ENCODE results near the gene ECM1. TPM values are rescaled to one million over a fixed set of nuclear protein-coding genes. Genes with fewer than 3 reads are reported as not detected.

The ECM1 gene
- total and polyA plus RNA-seq, 2 of the 8 experiments (the other 6 are each of a cell fraction or from before 2014, with no cell fraction given) = 0.95 to 0.98 TPM

GRCh38 chr1:150548632-150549495, 41.0 kb downstream of the ECM1 start, which contains the start of gene ADAMTSL4:
Gene ADAMTSL4, plus strand, starts transcription at chr1:150549408. Its CDS starts 2,881 bp downstream, at chr1:150552289.
- FAIRE-seq (no peak), DNase-seq (ENCODE audit: low read depth in 1 of 2, low spot score in 2 of 2) (no peak)
- ChIA-PET POLR2A (ENCODE audit: partially characterized antibody) (interaction anchor here (0.7 to 43.7 kb wide), 9 partner anchors 12 to 449 kb away, joined by 3 to 1380 read pairs (median 9); partner anchors contain the start of genes ENSA, FALEC and MCL1), CTCF (ENCODE audit: partially characterized antibody) (interaction anchor here (0.6 to 6.3 kb wide), 9 partner anchors 9 to 150 kb away, joined by 3 to 65 read pairs (median 3); no protein-coding TSS in a partner anchor)
- Histone ChIP-seq H2BK15ac (ENCODE audit: low read length) (no peak within 1 kb of the TSS), H3K27ac (ENCODE audit: low read depth, low read length) (no peak within 1 kb of the TSS), H3K9me3 (ENCODE audit: insufficient read depth in 2 of 2, low read depth in 1 of 2, low read length in 1 of 2) (no peaks in the 10 kb centered on the region), H2BK120ac (replicated peaks; ENCODE audit: low read depth, low read length) (peak within 1 kb of the TSS; percentile 87), H4K20me1 (replicated peaks in 1 of 2; ENCODE audit: control insufficient read depth in 1 of 2, insufficient read depth in 2 of 2, low read length in 2 of 2) (peaks cover 1 to 2% of the 10 kb centered on the region in 2 experiments), H4K91ac (replicated peaks; ENCODE audit: insufficient read length, low read length) (peak within 1 kb of the TSS; percentile 65), H2BK5ac (ENCODE audit: low read depth, low read length) (no peak within 1 kb of the TSS), H2BK20ac (ENCODE audit: low read length) (no peak within 1 kb of the TSS), H3K14ac (ENCODE audit: insufficient read length) (no peak within 1 kb of the TSS), H3K9ac (replicated peaks in 1 of 4; ENCODE audit: extremely low read depth in 1 of 4, low read depth in 3 of 4, low read length in 3 of 4) (peak within 1 kb of the TSS in 3 of 4 experiments; percentile 27 to 71 (median 35); a peak in 5 of 7 replicates), H3K27me3 (replicated peaks in 1 of 4; ENCODE audit: control insufficient read depth in 3 of 4, extremely low read depth in 1 of 4, insufficient read depth in 3 of 4, low read length in 3 of 4) (peaks cover 0 to 19% (median 10%) of the 10 kb centered on the region in 4 experiments; a peak in 5 of 7 replicates), H2AK5ac (ENCODE audit: low read depth, low read length) (0 out of 2 replicates have a peak within 1 kb of the TSS, but pooled peaks have one; percentile 41), H3K4me3 (ENCODE audit: extremely low read depth in 1 of 4, insufficient read depth in 2 of 4, low read depth in 3 of 4, low read length in 4 of 4) (peak within 1 kb of the TSS; percentile 51 to 65 (median 53)), H3K4ac (replicated peaks; ENCODE audit: insufficient read length, low read depth, low read length) (peak within 1 kb of the TSS; percentile 78), H3K56ac (replicated peaks; ENCODE audit: insufficient read length, low read depth, low read length) (no peak within 1 kb of the TSS), H2AFZ (ENCODE audit: low read length) (peak within 1 kb of the TSS; percentile 95; the same call in 1 of the 2 replicates), H2BK12ac (ENCODE audit: low read depth, low read length) (peak within 1 kb of the TSS; percentile 50; the same call in 1 of the 2 replicates), H3K23ac (ENCODE audit: insufficient read length) (no peak within 1 kb of the TSS), H3K18ac (ENCODE audit: extremely low read depth, low read length) (peak within 1 kb of the TSS; percentile 32; the same call in 1 of the 2 replicates), H3K36me3 (ENCODE audit: control insufficient read depth in 2 of 4, insufficient read depth in 4 of 4, low read length in 3 of 4) (no peaks in the 10 kb centered on the region), H3K4me1 (replicated peaks in 1 of 4; ENCODE audit: control insufficient read depth in 3 of 4, insufficient read depth in 4 of 4, low read length in 3 of 4) (peaks cover 2 to 19% (median 11%) of the 10 kb centered on the region in 4 experiments), H3K79me1 (ENCODE audit: low read depth, low read length) (no peaks in the 10 kb centered on the region), H3K79me2 (ENCODE audit: control insufficient read depth in 1 of 2, insufficient read depth in 2 of 2, low read length in 2 of 2) (no peaks in the 10 kb centered on the region), H4K8ac (ENCODE audit: extremely low read depth, insufficient read depth, low read length) (peak within 1 kb of the TSS; percentile 83), H4K5ac (ENCODE audit: insufficient read length, low read depth, low read length) (no peak within 1 kb of the TSS), H3K23me2 (ENCODE audit: low read depth, low read length) (peaks cover 5% of the 10 kb centered on the region; the same call in 1 of the 2 replicates), H3K4me2 (ENCODE audit: insufficient read depth in 1 of 2, low read depth in 2 of 2, low read length in 2 of 2) (peak within 1 kb of the TSS; percentile 96 to 97)
- WGBS, 2 experiments (ENCODE audit: extremely low coverage in 1 of 2, insufficient coverage in 1 of 2, insufficient read length in 1 of 2, insufficient replicate concordance in 2 of 2, low coverage in 1 of 2, low lambda C conversion rate in 2 of 2, missing lambda C conversion rate in 1 of 2) = 4% methylated on average over 45 of the region's 91 CpGs; no CpG with 5 or more reads in 1 of the 2 experiments
- TF ChIP-seq SAP30 (IDR thresholded peaks at IDR 0.05; ENCODE audit: insufficient read depth, insufficient replicate concordance, low read length) (no peak), NANOG (IDR thresholded peaks at IDR 0.05; ENCODE audit: insufficient read depth, low read depth, low read length, poor library complexity, severe bottlenecking) (no peak), ATF3 (IDR thresholded peaks at IDR 0.05; ENCODE audit: insufficient read depth, low read depth, low read length) (no peak), ATF2 (IDR thresholded peaks at IDR 0.05; ENCODE audit: low read length) (no peak), ASH2L (IDR thresholded peaks at IDR 0.05; ENCODE audit: low read length) (peak; percentile 62), CBX8 (IDR thresholded peaks at IDR 0.05; ENCODE audit: borderline replicate concordance, low read depth, low read length) (no peak), NRF1 (IDR thresholded peaks at IDR 0.05; ENCODE audit: low read depth, low read length) (no peak), ZNF274 (IDR thresholded peaks at IDR 0.05; ENCODE audit: borderline replicate concordance, extremely low read depth, low read length) (no peak)
